Duodenal mucosa (tissue), 2 donors: ENCODE measurements around the gene ZNF749.

Experiments used
- H3K27ac ChIP-seq: one replicate; pipeline ENCODE4 v1.7.0; 2013; ENCODE audit warnings: low read depth, low read length
- H3K27me3 ChIP-seq, 2 donors: one replicate each; pipeline ENCODE4 v1.7.0; 2013; ENCODE audit warnings: low read length in 2 of 2, control low read depth in 1 of 2; ENCODE audit not compliant: insufficient read depth in 2 of 2, control insufficient read depth in 1 of 2
- H3K36me3 ChIP-seq, 2 donors: one replicate each; pipeline ENCODE4 v1.7.0; 2013; ENCODE audit warnings: low read length in 2 of 2, control low read depth in 1 of 2; ENCODE audit not compliant: insufficient read depth in 2 of 2, control insufficient read depth in 1 of 2
- H3K4me1 ChIP-seq, 2 donors: one replicate each; pipeline ENCODE4 v1.7.0; 2013; ENCODE audit warnings: low read length in 2 of 2, control low read depth in 1 of 2; ENCODE audit not compliant: insufficient read depth in 2 of 2, control insufficient read depth in 1 of 2
- H3K4me3 ChIP-seq, 2 donors: one replicate each; pipeline ENCODE4 v1.7.0; 2013; ENCODE audit warnings: low read length in 2 of 2, low read depth in 1 of 2
- H3K9ac ChIP-seq, 2 donors: one replicate each; pipeline ENCODE4 v1.7.0; 2013; ENCODE audit warnings: low read length in 2 of 2, low read depth in 1 of 2
- H3K9me3 ChIP-seq, 2 donors: one replicate each; pipeline ENCODE4 v1.7.0; 2013; ENCODE audit warnings: low read length in 2 of 2, control low read depth in 1 of 2; ENCODE audit not compliant: control insufficient read depth in 1 of 2

ZNF749 gene

DNA sequence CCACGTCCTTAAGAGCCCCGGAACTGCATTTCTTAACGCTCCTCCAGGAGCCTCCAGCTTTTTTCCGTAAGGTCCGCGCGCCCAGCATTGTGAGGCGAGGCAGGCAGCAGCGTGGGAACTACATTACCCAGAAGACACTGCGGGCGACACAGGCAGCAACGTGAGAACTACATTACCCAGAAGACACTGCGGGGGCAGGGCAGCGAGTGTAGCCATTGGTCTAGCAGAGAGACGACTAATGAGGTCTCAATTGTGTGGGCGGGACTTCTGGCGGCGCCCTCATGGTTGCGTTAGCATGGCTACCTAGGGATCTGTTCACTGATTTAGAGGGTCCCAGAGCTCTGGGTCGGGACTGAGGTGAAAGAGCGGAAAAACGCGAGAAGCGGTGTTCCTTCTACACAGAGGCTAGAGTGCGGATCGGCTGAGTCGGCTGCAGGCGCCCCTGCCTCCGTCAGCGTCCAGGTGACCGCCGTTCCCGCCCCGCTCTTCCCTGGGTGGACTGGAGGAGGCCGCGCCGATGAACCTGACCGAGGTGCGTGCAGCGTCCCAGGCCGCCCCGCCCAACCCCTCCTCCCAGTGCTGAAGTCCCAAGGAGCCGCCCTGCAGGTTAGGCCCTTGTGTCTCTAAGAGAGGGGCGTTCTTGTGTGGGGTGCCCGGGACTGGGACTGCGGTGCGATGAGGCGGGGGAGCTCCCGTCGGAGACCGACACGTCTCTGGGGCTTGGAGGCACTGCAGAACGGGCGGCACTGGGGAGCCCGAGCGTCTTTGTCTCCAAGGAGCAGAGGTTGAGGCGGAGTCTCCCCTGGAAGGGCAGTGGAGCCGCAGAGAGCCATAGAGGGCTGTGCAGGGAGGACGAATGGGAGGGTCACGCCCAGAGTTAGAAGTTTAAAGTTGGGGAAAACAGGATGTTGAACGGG, at the start of gene ZNF749:
Gene ZNF749 (plus strand): TSS at position 264 of the 917 bp plus-strand sequence. CDS start 254 bp downstream, at position 518.
- Histone ChIP-seq H3K27me3 (no peaks in the 10 kb centered on the region), H3K36me3 (peaks cover 19 to 23% of the 10 kb centered on the region in 2 donors), H3K4me3 (peak within 1 kb of the TSS; percentile 78 to 90), H3K27ac (peak within 1 kb of the TSS; percentile 64), H3K4me1 (peaks cover 10 to 16% of the 10 kb centered on the region in 2 donors), H3K9me3 (peaks cover 14 to 25% of the 10 kb centered on the region in 2 donors), H3K9ac (peak within 1 kb of the TSS; percentile 73)

DNA sequence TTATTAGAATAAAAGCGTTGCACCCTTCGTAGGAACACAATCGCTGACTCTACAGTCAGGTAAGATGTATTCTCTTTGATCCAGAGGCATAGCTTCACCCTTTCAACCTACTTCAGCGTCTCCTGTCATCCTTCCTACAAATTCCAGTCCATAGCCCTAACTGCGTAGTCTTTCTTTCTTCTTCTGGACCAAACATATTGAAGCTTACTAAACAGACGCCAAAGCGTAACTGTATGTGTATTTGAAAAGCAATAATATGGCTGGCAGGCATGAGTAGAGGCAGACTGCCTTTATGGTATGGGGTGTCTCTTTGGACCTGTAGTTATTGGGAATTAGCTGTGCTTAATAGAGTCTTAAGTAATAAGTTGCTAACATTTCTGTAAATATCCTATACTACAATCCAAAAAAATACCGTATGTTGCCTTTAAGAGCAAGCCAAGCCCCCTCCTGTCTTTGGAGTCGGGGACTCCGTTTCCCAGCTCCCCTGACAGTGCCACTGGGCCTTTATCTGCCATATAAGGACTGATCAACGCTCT, 45.9 kb upstream of the ZNF749 start:
- Histone ChIP-seq H3K36me3 (peaks cover 5 to 13% of the 10 kb centered on the region in 2 donors), H3K27ac (peak overlapping the region; percentile 59), H3K9me3 (peaks cover 0 to 5% of the 10 kb centered on the region in 2 donors), H3K9ac (peak overlapping the region; percentile 63 to 77), H3K4me1 (peaks cover 11 to 12% of the 10 kb centered on the region in 2 donors), H3K4me3 (peak overlapping the region; percentile 73 to 97), H3K27me3 (no peaks in the 10 kb centered on the region)

DNA sequence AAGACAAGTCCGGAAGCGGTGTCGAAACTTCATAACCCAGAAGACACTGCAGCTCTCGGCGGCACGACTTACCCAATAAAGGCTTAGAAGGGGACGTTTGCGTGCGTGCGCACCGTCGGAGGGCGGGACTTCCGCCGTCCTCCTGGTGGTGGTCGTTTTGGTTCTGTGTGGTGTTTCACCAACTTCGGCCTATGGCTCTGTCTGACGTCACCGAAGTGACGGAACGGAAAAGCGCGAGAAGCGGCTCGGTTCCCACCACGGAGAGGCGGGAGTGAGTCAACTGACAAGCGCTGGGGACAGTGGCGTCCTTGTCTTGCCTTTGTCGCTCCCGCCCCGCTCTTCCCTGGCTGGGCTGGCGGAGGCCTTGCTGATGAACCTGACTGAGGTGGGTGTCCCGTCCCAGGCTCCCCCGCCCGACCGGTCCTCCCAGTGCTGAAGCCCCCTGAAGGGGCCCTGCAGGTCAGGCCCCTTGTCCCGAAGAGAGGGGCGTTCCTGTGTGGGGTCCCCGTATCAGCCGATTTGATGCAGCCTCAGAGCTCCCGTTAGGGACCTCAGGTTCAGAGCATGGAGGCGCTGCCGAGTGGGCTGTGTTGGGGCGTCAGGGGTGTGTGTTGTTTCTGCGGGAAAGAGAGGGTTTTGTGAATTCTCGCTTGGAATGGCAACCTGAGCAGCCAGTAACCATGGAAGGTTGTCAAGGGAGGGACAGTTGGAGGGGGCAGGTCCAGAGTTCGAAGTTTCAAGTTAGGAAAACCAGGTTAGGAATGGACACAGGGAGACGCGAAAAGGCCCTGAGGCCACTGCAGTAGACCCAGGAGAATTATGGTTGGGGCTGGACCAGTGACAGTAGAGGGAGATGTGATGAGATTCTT, 45.2 kb upstream of the ZNF749 start, which contains the start of gene ZNF548:
Gene ZNF548 (plus strand): TSS at position 125 of the 869 bp plus-strand sequence. CDS start 246 bp downstream, at position 371.
- Histone ChIP-seq H3K27ac (peak within 1 kb of the TSS; percentile 79), H3K4me3 (peak within 1 kb of the TSS; percentile 73 to 97), H3K36me3 (peaks cover 6 to 19% of the 10 kb centered on the region in 2 donors), H3K4me1 (peaks cover 11 to 12% of the 10 kb centered on the region in 2 donors), H3K27me3 (no peaks in the 10 kb centered on the region), H3K9me3 (peaks cover 0 to 5% of the 10 kb centered on the region in 2 donors), H3K9ac (peak within 1 kb of the TSS; percentile 77 to 78)

DNA sequence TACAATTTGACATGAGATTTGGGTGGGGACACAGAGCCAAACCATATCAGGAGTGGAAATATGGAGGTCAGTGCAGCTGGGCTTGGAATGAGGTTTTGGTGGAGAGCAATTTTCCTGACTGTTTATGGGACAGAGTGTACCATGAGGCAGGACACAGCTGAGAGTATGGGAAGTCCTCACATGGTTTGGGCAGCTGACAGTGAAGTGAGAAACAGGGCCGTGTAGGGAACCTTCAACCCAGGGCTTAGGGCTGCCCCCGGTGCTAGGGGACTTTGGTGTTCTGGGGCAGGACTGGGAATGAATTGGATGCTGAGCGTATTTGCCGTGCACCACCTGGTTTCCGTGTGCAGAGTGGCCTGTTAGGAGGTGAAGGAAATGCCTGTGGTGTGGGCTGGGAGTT, 39.4 kb upstream of the ZNF749 start:
- Histone ChIP-seq H3K4me3 (no peak overlapping the region), H3K9me3 (peaks cover 30 to 33% of the 10 kb centered on the region in 2 donors), H3K9ac (no peak overlapping the region), H3K27ac (no peak overlapping the region), H3K4me1 (peaks cover under 1% of the 10 kb centered on the region in 2 donors), H3K36me3 (peaks cover 41 to 68% of the 10 kb centered on the region in 2 donors), H3K27me3 (no peaks in the 10 kb centered on the region)

DNA sequence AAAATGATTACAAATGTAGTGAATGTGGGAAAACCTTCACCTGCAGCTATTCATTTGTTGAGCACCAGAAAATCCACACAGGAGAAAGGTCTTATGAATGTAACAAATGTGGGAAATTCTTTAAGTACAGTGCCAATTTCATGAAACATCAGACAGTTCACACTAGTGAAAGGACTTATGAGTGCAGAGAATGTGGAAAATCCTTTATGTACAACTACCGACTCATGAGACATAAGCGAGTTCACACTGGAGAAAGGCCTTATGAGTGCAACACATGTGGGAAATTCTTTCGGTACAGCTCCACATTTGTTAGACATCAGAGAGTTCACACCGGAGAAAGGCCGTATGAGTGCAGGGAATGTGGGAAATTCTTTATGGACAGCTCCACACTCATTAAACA, 36.3 kb upstream of the ZNF749 start:
- Histone ChIP-seq H3K36me3 (peaks cover 41 to 59% of the 10 kb centered on the region in 2 donors), H3K27me3 (no peaks in the 10 kb centered on the region), H3K27ac (no peak overlapping the region), H3K4me1 (no peaks in the 10 kb centered on the region), H3K4me3 (no peak overlapping the region), H3K9me3 (peaks cover 39 to 51% of the 10 kb centered on the region in 2 donors), H3K9ac (no peak overlapping the region)

DNA sequence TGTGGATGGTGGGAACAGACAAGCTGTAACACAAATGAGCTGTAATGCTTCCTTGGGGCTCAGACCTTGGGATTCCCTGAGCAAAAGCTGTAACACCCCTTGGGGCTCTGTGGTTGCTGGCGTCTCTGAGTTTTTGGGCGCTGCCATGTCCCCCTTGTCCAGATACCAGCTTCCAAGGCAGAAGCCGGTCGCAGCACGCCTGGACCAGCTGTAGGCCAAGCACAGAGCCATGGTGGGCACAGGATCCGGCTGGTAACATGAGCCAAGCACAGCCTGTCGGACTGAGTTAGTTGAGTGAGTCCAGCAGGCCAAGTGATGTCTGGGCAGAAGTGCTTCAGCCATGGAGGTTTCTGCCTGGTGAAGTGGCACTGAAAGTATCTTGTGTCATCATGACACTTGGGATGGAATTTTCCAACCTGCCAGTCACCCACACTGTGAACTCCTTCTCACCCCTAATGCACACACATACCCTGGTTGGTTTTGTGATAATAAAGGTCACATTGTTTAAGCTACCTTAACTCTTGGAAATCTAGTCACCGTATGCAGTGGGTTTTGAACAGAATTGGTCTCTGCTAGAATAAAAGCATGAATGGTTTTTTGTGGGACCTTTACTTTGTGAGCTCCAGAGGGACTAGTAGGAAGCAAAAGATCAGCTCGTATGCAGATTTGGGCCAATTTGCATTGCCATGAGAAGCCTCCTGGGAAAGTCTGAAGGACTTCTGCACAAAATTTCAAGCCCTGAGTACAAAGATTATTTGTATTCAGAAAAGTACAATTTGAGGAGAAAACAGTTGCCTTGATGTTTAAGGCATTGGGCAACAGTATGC, 31.2 kb upstream of the ZNF749 start:
- no peak overlapping the region for H3K9ac ChIP-seq
- H3K27me3 ChIP-seq = no peaks in the 10 kb centered on the region
- H3K9me3 ChIP-seq = peaks cover 14 to 40% of the 10 kb centered on the region in 2 donors
- no peak overlapping the region for H3K27ac ChIP-seq
- no peak overlapping the region for H3K4me3 ChIP-seq
- peaks cover 8 to 12% of the 10 kb centered on the region in 2 donors for H3K36me3 ChIP-seq
- H3K4me1 ChIP-seq = no peaks in the 10 kb centered on the region

DNA sequence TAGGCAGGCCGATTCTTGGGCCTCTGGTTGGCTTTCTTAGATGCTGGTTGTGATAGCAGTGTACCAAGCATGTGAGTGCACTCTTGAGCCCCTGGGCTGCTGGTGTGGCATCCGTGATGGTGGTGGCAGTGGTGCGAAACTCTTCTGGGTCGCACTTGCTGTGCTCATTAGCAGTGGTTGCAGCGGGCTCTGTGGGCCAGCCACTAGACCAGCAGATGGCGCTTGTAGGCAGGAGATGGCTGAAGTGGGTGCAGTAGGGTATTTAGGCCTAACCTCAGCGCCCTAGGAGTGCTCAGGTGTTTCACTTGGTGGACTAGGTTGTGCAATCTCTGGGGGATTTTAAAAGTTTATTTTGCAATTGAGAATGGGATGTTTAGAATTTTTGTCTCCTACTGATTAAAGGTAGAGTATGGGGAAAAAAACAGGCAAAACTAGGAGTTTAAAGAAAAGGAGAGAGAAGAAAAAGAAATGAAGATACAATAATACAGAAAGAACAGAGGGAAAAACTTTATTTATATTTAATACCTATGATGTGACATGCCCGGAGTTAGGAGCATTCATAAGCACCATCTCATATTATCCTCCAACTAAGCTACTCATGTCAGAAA, 28.5 kb upstream of the ZNF749 start:
- Histone ChIP-seq H3K9me3 (peaks cover 11 to 22% of the 10 kb centered on the region in 2 donors), H3K27me3 (no peaks in the 10 kb centered on the region), H3K27ac (no peak overlapping the region), H3K9ac (no peak overlapping the region), H3K4me1 (peaks cover 2 to 7% of the 10 kb centered on the region in 2 donors), H3K4me3 (no peak overlapping the region), H3K36me3 (no peaks in the 10 kb centered on the region)

DNA sequence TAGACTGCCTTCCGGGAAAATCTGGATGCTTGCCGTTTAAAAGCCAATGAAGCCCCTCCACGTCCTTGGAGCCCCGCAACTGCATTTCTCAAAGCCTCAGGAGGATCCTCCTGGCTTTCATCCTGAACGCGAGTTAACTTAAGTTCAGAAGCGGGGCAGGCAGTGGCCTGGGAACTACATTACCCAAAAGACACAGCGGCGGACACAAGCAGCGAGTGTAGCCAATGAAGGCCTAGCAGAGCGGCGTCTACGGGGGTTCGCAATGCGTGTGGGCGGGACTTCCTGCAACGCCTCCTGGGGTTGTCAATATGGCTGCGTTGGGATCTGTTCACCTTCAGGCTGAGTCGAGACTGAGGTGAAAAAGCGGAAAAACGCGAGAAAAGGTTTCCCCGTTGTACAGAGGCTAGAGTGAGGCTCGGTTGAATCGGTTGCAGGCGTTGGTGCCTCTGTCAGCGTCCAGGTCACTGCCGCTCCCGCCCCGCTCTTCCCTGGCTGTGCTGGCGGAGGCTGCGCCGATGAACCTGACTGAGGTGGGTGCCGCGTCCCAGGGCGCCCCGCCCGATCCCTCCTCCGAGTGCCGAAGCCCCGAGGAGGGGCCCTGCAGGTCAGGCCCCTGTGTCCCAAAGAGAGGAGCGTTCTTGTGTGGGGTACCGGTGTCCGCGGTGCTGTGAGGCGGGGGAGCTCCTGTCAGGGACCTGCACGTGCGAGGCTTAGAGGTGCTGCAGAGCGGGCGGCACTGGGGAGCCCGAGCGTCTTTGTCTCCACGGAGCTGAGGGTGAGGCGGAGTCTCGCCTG, 24.1 kb upstream of the ZNF749 start, which contains the start of gene ZNF17:
Gene ZNF17 (plus strand): TSS at position 285 of the 795 bp plus-strand sequence. CDS start 2,455 bp downstream, outside the sequence.
- Histone ChIP-seq H3K4me1 (peaks cover 8 to 14% of the 10 kb centered on the region in 2 donors), H3K27me3 (no peaks in the 10 kb centered on the region), H3K9me3 (peaks cover 6 to 15% of the 10 kb centered on the region in 2 donors), H3K4me3 (peak within 1 kb of the TSS; percentile 90 to 95), H3K27ac (peak within 1 kb of the TSS; percentile 13), H3K36me3 (peaks cover 20 to 23% of the 10 kb centered on the region in 2 donors), H3K9ac (peak within 1 kb of the TSS; percentile 65 to 79)
